Kidney (tissue), 14 donors: ENCODE measurements around the gene DOK3. TPM values are rescaled to one million over a fixed set of nuclear protein-coding genes. Genes with fewer than 3 reads are reported as not detected.

Experiments used
- DNase-seq, 5 donors: peaks; one replicate each; pipeline ENCODE4 v3.0.0-alpha.2; 2013 to 2020
- FAIRE-seq: peaks from 2 replicates; lab custom pipeline; 2012; peaks lifted over from hg19 to GRCh38; lab: Jason Lieb, UNC
- H3K27ac ChIP-seq, 2 donors: one replicate each; pipeline ENCODE4 v1.7.0; 2013; ENCODE audit warnings: low read depth in 2 of 2, low read length in 2 of 2, inconsistent platforms in 1 of 2
- H3K27me3 ChIP-seq: one replicate; pipeline ENCODE4 v1.7.1; 2013; ENCODE audit warnings: low read length, inconsistent platforms; ENCODE audit not compliant: control insufficient read depth, insufficient read depth
- H3K36me3 ChIP-seq, 3 donors: one replicate each; pipeline versions ENCODE4 v1.7.0 to v1.7.1; 2013; ENCODE audit warnings: low read length in 3 of 3, control low read depth in 1 of 3, inconsistent platforms in 1 of 3; ENCODE audit not compliant: insufficient read depth in 3 of 3, control insufficient read depth in 2 of 3
- H3K4me1 ChIP-seq, 3 donors: one replicate each; pipeline versions ENCODE4 v1.7.0 to v1.7.1; 2013; ENCODE audit warnings: low read length in 3 of 3, inconsistent platforms in 1 of 3, low read depth in 1 of 3; ENCODE audit not compliant: control insufficient read depth in 2 of 3, insufficient read depth in 2 of 3
- H3K4me3 ChIP-seq, 3 donors: one replicate each; pipeline versions ENCODE4 v1.7.0 to v1.8.1; 2013; ENCODE audit warnings: low read length in 3 of 3, control low read depth in 1 of 3, inconsistent platforms in 1 of 3
- H3K9ac ChIP-seq, 3 donors: one replicate each; pipeline versions ENCODE4 v1.7.0 to v1.7.1; 2013; ENCODE audit warnings: low read length in 3 of 3, control low read depth in 1 of 3, inconsistent platforms in 1 of 3
- H3K9me3 ChIP-seq, 3 donors: one replicate each; pipeline versions ENCODE4 v1.7.0 to v1.7.1; 2013; ENCODE audit warnings: low read length in 3 of 3, control low read depth in 1 of 3, inconsistent platforms in 1 of 3; ENCODE audit not compliant: control insufficient read depth in 2 of 3, insufficient read depth in 1 of 3
- CTCF ChIP-seq: IDR thresholded peaks from 3 replicates; pipeline ENCODE4 v1.5.1; 2012; ENCODE audit warnings: mild to moderate bottlenecking, moderate library complexity, borderline replicate concordance; ENCODE audit not compliant: insufficient read depth; ENCODE audit errors: extremely low read depth
- intact Hi-C: fragments of 100-400 bp; cut with DNase I; formaldehyde crosslinking; loops from one replicate; pipeline ENCODE4 v1.11.1; 2022
- polyA plus RNA-seq: library from polyadenylated mRNA; stranded (reverse); fragments of 350-450 nt; fragmentation: Illumina TruSeq; extraction: RNeasy Lipid Tissue Mini Kit (QIAGEN cat#74804); gene quantifications from one replicate; pipeline ENCODE4 v1.2.3, GENCODE V29; 2014; ENCODE audit warnings: low read depth, low replicate concordance; ENCODE audit not compliant: insufficient read depth
- total RNA-seq: library from RNA; stranded (reverse); fragmentation: NEBNext Ultra II Directional; extraction: Animal tissue kit (Norgen Biotek cat#: 25700); gene quantifications from one replicate; pipeline ENCODE4 v1.2.1, GENCODE V29; 2021
- donor health status: control.
- donor health status: control.
- donor health status: control.
- donor health status: control.
- donor health status: control.
- donor health status: DM: yes; HTN: yes; CAD: no.
- donor health status: Normal renal cell carcinoma (clear cell type).

DOK3 gene
- total and polyA plus RNA-seq, 2 donors from 2014 or later = 1.9 to 18.6 TPM

DNA sequence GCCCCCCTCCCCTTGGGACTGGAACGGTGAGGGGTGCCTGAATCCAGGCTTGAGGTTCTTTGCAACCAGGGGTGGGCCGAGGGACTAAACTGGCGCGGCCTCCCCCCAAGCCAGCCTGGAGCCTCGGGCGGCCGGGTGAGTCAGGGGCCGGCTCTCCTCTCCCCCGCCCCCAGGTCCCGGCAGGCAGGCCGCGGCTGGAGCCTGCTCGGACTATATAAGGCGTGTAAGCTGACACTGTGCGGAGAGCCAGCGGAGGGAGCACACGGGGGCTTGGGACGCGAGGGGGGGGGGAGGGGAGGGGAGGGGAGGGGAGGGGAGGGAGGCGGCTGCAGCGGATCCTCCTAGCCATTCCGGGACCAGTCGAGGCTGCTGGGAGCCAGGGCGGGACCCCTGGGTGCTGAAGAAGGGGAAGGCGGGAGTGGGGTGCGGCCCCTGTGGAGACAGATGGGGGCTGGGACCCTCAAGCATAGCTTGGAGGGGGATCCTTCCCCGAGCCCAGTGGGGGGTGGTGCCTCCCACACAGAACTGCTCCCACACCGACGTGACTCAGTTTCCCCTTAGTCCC, 12.8 kb downstream of the DOK3 start:
- Histone ChIP-seq H3K4me1 (peaks cover 0 to 14% (median 3%) of the 10 kb centered on the region in 3 donors), H3K27ac (peak overlapping the region; percentile 86 to 91), H3K9ac (peak overlapping the region in 1 of 3 donors; percentile 58), H3K4me3 (peak overlapping the region; percentile 46 to 65 (median 48)), H3K36me3 (no peaks in the 10 kb centered on the region), H3K27me3 (no peaks in the 10 kb centered on the region), H3K9me3 (no peaks in the 10 kb centered on the region)
- no peak for FAIRE-seq
- TF ChIP-seq CTCF = no peak
- intact Hi-C loops = no loop called here
- DNase-seq = peak; percentile 92 to 97 (median 96)

GRCh38 chr5:177496070-177496726, 13.4 kb downstream of the DOK3 start:
- peak overlapping the region; percentile 19 to 49 (median 46) for H3K4me3 ChIP-seq
- peak overlapping the region; percentile 86 to 91 for H3K27ac ChIP-seq
- peak in 3 of 5 donors; percentile 46 to 70 (median 56) for DNase-seq
- TF ChIP-seq CTCF = no peak
- no peak for FAIRE-seq
- H3K36me3 ChIP-seq = no peaks in the 10 kb centered on the region
- intact Hi-C loops = no loop called here
- peaks cover 0 to 14% (median 3%) of the 10 kb centered on the region in 3 donors for H3K4me1 ChIP-seq
- no peaks in the 10 kb centered on the region for H3K27me3 ChIP-seq
- no peaks in the 10 kb centered on the region for H3K9me3 ChIP-seq
- H3K9ac ChIP-seq = peak overlapping the region in 1 of 3 donors; percentile 46

- TF ChIP-seq CTCF = no peak
- Histone ChIP-seq H3K27ac (peak overlapping the region; percentile 43 to 91), H3K27me3 (no peaks in the 10 kb centered on the region), H3K9me3 (no peaks in the 10 kb centered on the region), H3K4me3 (peak overlapping the region in 2 of 3 donors; percentile 36 to 49), H3K9ac (peak overlapping the region in 1 of 3 donors; percentile 46), H3K36me3 (no peaks in the 10 kb centered on the region), H3K4me1 (peaks cover 0 to 14% (median 3%) of the 10 kb centered on the region in 3 donors)
- DNase-seq (peak; percentile 80 to 95 (median 87)), FAIRE-seq (no peak)
- intact Hi-C loops = no loop called here
These were observed 14.2 kb downstream of the DOK3 start for GRCh38 chr5:177495243-177496060.
